NCI-H2029 treated with DMSO at 0.1 percent for 48 hours (cell line): ENCODE measurements around the gene LGALS12.
"Not testable (repeated sequence)": the region's sequence is repeated elsewhere in the genome, so short reads cannot be mapped to it uniquely, and the experiment has no call there.

Experiments used
- DNase-seq: peaks from one replicate; lab custom pipeline; 2025; lab: John Stamatoyannopoulos, UW

LGALS12 gene

GRCh38 chr11:63504933-63505586 is 824 bp upstream of the LGALS12 start:
- no peak for DNase-seq

- DNase-seq: no peak
Measured at GRCh38 chr11:63506876-63507275, 992 bp downstream of the LGALS12 start.

- no peak for DNase-seq
Measured at GRCh38 chr11:63507511-63507910, 1.6 kb downstream of the LGALS12 start.

- no peak for DNase-seq
Measured at GRCh38 chr11:63508009-63508408, 2.1 kb downstream of the LGALS12 start.

GRCh38 chr11:63508745-63509144 is 2.9 kb downstream of the LGALS12 start:
- no peak for DNase-seq

GRCh38 chr11:63510360-63511047 is 4.6 kb downstream of the LGALS12 start:
- no peak for DNase-seq

GRCh38 chr11:63511048-63511748 is 5.3 kb downstream of the LGALS12 start:
- no peak for DNase-seq

GRCh38 chr11:63512816-63513215 is 6.9 kb downstream of the LGALS12 start:
- no peak for DNase-seq

- no peak for DNase-seq
Measured at GRCh38 chr11:63516109-63516508, 10.2 kb downstream of the LGALS12 start.

- no peak for DNase-seq
Measured at GRCh38 chr11:63517156-63517555, 11.3 kb downstream of the LGALS12 start.

- no peak for DNase-seq
Measured at GRCh38 chr11:63518548-63518947, 12.7 kb downstream of the LGALS12 start.

GRCh38 chr11:63520606-63521170 is 14.8 kb downstream of the LGALS12 start:
- no peak for DNase-seq

GRCh38 chr11:63521896-63522295 is 16.0 kb downstream of the LGALS12 start:
- DNase-seq: no peak

GRCh38 chr11:63523151-63523550 is 17.3 kb downstream of the LGALS12 start:
- no peak for DNase-seq

- DNase-seq: no peak
Measured at GRCh38 chr11:63527667-63528066, 21.8 kb downstream of the LGALS12 start.

- not testable (repeated sequence) for DNase-seq
Measured at GRCh38 chr11:63528156-63528555, 22.3 kb downstream of the LGALS12 start.

- DNase-seq: not testable (repeated sequence)
Measured at GRCh38 chr11:63528729-63529278, 22.9 kb downstream of the LGALS12 start.

- DNase-seq: not testable (repeated sequence)
Measured at GRCh38 chr11:63529373-63529772, 23.5 kb downstream of the LGALS12 start.

- DNase-seq: no peak
Measured at GRCh38 chr11:63530021-63530420, 24.1 kb downstream of the LGALS12 start.

GRCh38 chr11:63531074-63531792 is 25.3 kb downstream of the LGALS12 start:
- DNase-seq: not testable (repeated sequence)

GRCh38 chr11:63532117-63532516 is 26.2 kb downstream of the LGALS12 start:
- DNase-seq: no peak
